HG03139 (cell line): Measurements from ENCODE around the gene PRDM12.
A peak's percentile ranks its signal among the peaks of the same experiment; 100 is the strongest.

Source experiments
- ATAC-seq: cut with Tn5 transposase; IDR thresholded peaks from one replicate; pipeline ENCODE4 v1.9.1; 2021; ENCODE audit not compliant: unreplicated experiment

PRDM12 gene

GRCh38 chr9:130687615-130688014, 23.2 kb downstream of the PRDM12 start:
- no peak for ATAC-seq

- no peak for ATAC-seq
These were observed 23.7 kb downstream of the PRDM12 start for GRCh38 chr9:130688072-130688471.

- ATAC-seq, result no peak
These were observed 25.2 kb downstream of the PRDM12 start for GRCh38 chr9:130689572-130689936.

- no peak for ATAC-seq
These were observed 25.7 kb downstream of the PRDM12 start for GRCh38 chr9:130689937-130690700.

GRCh38 chr9:130692321-130692720, 27.9 kb downstream of the PRDM12 start:
- ATAC-seq, result no peak

- no peak for ATAC-seq
These were observed 28.7 kb downstream of the PRDM12 start for GRCh38 chr9:130693101-130693425.

- peak; percentile 83 for ATAC-seq
These were observed 29.2 kb downstream of the PRDM12 start, which contains the start of gene EXOSC2 for GRCh38 chr9:130693426-130694191. EXOSC2 (plus strand) TSS chr9:130693780; CDS start chr9:130693792, 12 bp downstream.

- ATAC-seq, result no peak
These were observed 29.8 kb downstream of the PRDM12 start for GRCh38 chr9:130694205-130694604.

- no peak for ATAC-seq
These were observed 31.8 kb downstream of the PRDM12 start for GRCh38 chr9:130696139-130696650.

- no peak for ATAC-seq
These were observed 32.6 kb downstream of the PRDM12 start for GRCh38 chr9:130696996-130697395.

GRCh38 chr9:130698514-130698913, 34.1 kb downstream of the PRDM12 start:
- ATAC-seq, result no peak

GRCh38 chr9:130699047-130699446, 34.7 kb downstream of the PRDM12 start:
- no peak for ATAC-seq

GRCh38 chr9:130701059-130702022, 36.9 kb downstream of the PRDM12 start:
- ATAC-seq, result no peak

- no peak for ATAC-seq
These were observed 39.1 kb downstream of the PRDM12 start for GRCh38 chr9:130703501-130703900.

GRCh38 chr9:130707225-130707976, 43.0 kb downstream of the PRDM12 start:
- no peak for ATAC-seq

GRCh38 chr9:130710822-130711352, 46.5 kb downstream of the PRDM12 start:
- no peak for ATAC-seq

- no peak for ATAC-seq
These were observed 47.1 kb downstream of the PRDM12 start for GRCh38 chr9:130711469-130711868.

GRCh38 chr9:130712564-130713285, 48.3 kb downstream of the PRDM12 start:
- peak; percentile 97 for ATAC-seq

- ATAC-seq, result no peak
These were observed 49.0 kb downstream of the PRDM12 start for GRCh38 chr9:130713286-130713960.
